HG03159 (cell line): ENCODE data around the gene RGS2.

ENCODE experiments used
- ATAC-seq: cut with Tn5 transposase; IDR thresholded peaks from one replicate; pipeline ENCODE4 v1.9.1; 2021; ENCODE audit warnings: mild to moderate bottlenecking, moderate library complexity; ENCODE audit not compliant: unreplicated experiment

Gene RGS2, protein sequence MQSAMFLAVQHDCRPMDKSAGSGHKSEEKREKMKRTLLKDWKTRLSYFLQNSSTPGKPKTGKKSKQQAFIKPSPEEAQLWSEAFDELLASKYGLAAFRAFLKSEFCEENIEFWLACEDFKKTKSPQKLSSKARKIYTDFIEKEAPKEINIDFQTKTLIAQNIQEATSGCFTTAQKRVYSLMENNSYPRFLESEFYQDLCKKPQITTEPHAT

GRCh38 chr1:192808518-192809306 lies at the start of gene RGS2:
RGS2 (plus strand) TSS chr1:192809039; CDS start chr1:192809072, 33 bp downstream.
- peak; percentile 88 for ATAC-seq

- ATAC-seq: no peak
Observed at GRCh38 chr1:192759104-192759503, 49.7 kb upstream of the RGS2 start.

DNA sequence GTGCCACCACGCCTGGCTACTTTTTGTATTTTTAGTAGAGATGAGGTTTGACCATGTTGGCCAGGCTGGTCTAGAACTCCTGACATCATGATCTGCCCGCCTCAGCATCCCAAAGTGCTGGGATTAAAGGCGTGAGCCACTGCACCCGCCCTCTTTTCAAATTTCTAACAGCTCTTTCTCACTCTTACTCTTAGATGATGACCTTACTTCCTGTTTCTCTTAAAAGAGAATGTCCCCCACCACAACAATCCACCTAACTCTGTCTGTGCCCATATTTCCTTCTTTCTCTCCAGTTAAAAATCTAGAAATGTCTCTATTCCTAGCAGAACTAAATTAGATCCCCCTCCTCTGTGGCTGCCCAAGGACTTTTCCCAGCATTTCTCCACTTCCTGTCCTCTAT lies 46.6 kb upstream of the RGS2 start:
- ATAC-seq: no peak

- ATAC-seq: no peak
Observed at GRCh38 chr1:192763243-192763642, 45.6 kb upstream of the RGS2 start.

- no peak for ATAC-seq
Observed at GRCh38 chr1:192763756-192764155, 45.1 kb upstream of the RGS2 start.

DNA sequence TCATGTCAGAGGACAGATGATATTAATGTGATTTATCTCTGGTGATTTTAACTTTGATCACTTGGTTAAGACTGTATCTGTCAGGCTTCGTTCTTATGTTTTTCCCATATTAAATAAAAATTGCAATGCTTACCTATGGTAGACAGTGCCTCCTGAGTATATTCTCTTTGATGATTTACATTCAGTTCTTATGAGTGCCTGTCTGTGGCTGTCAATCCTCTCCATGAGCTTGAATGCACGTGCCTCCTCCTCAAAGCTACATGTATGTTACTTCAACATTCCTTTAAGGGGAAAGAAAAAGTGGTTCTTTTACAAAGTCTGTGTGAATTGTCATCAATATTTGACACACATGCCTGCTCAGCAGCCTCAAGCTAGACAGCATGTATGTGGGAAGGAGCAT lies 44.2 kb upstream of the RGS2 start:
- ATAC-seq: no peak

- no peak for ATAC-seq
Observed at GRCh38 chr1:192766009-192766625, 42.7 kb upstream of the RGS2 start.

GRCh38 chr1:192766876-192767275 lies 42.0 kb upstream of the RGS2 start:
- no peak for ATAC-seq

DNA sequence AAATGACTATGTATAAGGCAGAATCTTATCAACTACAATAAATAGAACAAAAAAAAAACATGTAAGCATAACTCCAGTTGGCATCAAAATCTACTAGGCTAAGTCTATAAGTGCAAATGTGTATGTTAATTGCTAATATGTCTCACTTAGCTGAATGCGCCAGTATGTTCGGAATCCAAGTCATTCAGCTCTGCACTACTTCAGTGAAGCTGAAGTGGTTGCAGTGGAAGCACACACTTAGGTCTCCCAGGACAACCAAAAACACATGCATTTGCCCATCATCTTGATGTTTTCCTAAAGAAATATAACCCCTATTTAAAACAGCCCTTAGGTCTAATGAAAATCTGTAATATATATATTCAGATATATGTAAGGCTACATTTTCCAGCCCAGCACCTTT lies 41.0 kb upstream of the RGS2 start:
- no peak for ATAC-seq

DNA sequence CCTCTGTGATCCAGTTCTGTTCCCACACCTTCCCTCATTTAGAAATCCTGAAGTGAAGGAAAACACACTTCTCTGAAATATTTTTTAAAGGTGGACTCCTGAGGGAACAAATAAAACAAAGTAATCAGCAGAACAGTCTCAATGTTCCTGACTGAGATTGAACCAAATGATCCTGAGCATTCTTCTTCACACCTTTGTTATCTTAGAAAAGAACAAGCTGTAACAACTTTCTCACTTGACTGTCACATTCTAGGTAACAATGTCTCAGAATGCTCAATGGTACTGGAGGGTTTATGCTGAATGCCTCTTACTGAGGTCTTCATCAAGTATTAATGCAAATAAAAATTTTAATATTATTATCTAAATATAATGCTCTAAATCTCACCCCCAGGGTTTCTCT lies 40.4 kb upstream of the RGS2 start:
- no peak for ATAC-seq

DNA sequence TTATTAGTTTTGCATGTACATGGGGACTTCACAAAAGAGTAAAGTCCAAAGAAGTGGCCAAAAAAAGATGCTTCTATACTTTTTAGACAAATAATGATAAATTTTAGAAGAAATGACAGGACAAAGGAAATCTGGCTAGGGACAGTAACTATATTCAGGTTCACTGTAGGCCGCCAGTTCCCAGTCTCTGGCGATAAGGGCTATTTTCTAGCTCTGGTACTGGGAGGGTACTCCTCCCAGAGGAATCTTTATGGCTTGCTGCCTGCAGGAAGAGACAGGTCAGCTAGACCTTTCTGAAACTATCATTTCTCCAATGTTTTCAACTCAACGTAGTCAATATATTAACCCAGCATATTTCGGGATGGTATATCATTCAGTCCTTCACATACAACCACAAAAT lies 37.5 kb upstream of the RGS2 start:
- no peak for ATAC-seq

- ATAC-seq: no peak
Observed at GRCh38 chr1:192775631-192776030, 33.2 kb upstream of the RGS2 start.

DNA sequence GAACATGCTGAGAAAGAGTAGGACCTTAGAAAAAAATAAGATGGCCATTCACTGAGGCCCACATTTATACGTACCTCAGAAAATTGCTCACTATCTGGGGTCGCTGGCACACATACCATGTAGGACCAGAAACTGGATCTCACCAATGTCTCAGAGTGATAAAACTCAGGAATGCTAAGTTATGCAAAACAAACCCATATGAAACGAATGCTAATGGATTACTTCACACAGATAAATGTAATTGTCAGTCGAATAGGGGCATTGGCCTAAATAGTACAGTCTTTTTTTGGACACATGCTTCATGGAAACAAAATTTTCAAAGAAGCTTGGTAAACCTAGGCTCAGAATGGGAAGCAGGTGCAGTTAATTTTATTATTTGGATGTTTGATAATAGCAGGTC lies 32.6 kb upstream of the RGS2 start:
- ATAC-seq: no peak

DNA sequence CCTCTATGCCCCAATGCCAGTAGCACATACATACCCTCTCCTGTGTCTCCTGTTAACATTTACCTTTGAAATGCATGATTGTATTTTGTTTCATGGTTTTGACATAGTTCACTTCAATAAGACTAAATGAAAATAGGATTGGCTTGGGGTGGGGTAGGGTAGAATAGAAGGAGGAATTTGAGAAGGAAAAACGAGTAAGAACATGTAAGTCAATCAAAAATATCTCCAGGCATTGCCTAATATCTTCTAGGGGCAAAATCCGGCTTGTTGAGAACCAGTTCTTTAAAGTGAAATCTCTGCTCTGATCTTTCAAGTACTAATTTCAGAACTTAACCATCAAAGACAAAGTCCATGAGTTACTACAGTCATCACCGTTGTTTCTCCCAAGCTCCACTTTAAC lies 31.8 kb upstream of the RGS2 start:
- ATAC-seq: no peak

DNA sequence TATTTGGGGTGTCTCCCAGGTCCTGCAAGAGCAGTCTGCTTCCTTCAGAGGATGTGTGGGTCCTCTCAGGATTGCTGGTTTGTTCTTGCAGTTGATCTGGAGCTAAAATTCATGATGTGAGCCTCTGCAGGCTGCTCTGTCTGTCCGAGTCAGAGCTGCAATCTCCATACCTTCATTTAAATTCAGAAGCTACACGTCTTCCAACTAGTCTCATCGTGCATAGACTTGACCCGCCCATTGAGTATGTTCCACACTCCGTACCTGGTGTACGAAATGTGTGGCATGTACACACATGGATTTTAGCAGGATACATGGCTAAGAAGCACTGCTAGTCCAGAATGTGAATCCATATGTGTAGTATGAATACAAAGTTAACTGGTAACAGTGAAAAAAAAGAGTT lies 25.0 kb upstream of the RGS2 start:
- ATAC-seq: no peak

DNA sequence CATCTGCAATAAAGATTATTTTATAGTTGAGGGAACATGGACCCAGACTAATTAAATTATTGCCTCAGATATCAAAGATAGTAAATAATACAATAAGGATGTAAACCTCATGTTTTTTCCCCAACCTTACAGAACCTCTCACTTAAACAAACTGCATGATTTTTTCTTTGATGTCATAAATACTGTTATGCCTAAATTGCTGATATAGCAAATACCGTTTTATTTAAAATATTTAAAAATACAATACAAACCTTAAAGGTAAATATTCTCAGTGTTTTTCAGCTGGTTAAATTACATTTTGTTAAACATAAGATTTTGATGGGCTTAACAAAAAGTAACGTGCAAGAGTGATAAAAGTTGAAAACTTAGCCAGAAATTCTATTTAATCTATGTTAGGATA lies 24.4 kb upstream of the RGS2 start:
- no peak for ATAC-seq

- no peak for ATAC-seq
Observed at GRCh38 chr1:192786576-192786975, 22.3 kb upstream of the RGS2 start.

- ATAC-seq: no peak
Observed at GRCh38 chr1:192787914-192788585, 20.8 kb upstream of the RGS2 start.

DNA sequence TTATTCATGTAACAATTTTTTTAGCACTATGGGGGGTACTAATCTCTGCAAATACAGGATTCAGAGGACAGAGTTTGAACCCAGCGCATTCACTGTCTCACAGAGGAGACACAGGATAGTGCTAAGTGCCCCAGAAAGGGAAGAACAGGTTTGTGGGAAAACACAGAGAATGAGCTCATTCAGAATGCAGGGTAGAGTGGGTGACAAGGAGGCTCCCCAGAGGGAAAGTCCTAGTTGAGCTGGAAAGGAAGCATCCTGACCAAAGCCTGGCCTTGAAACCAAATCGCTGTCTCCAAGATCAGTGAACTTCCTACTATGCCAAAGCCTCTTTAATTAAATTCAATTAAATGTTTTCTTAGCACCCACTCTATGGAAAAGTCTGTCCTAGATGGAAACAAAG lies 19.0 kb upstream of the RGS2 start:
- ATAC-seq: no peak

DNA sequence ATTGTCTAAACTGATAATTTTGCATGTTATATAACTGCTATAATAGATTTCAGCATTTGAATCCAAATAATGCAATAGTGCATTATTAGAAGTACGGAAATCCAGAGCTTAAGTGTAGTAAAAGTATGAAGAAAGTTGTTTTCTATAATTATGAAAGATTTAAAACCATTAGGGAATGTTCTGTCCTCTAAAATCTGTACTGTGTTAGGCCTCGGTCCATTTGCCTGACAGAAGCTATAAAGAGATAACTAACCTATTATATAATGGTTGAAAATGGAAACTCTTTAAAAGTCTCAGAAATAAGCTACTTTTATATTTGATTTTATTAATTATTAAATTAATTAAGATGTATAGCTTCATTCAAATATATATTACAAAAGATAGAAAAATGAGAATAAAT lies 16.2 kb upstream of the RGS2 start:
- ATAC-seq: no peak

GRCh38 chr1:192793983-192794767 lies 14.7 kb upstream of the RGS2 start:
- no peak for ATAC-seq
